ENCODE data around the gene DDI2. TPM values are rescaled to one million over a fixed set of nuclear protein-coding genes. Genes with fewer than 3 reads are reported as not detected.

DDI2 gene
- polyA plus RNA-seq, 1 donor from 2014 or later = 3.8 TPM

- Histone ChIP-seq H3K9me2 (ENCODE audit: insufficient read depth, low read length) (no peaks in the 10 kb centered on the region), H3K4me2 (ENCODE audit: low read length) (no peak within 1 kb of the TSS), H3K9ac (ENCODE audit: low read length) (no peak within 1 kb of the TSS), H4K20me1 (ENCODE audit: insufficient read depth) (no peaks in the 10 kb centered on the region), H3K27me3 (ENCODE audit: insufficient read depth, low read depth, low read length) (peaks cover 13% of the 10 kb centered on the region), H3K36me3 (ENCODE audit: insufficient read depth, low read length) (no peaks in the 10 kb centered on the region), H3K4me3 (ENCODE audit: low read length) (no peak within 1 kb of the TSS), H3K79me2 (replicated peaks; ENCODE audit: insufficient read depth, low read length) (no peaks in the 10 kb centered on the region), H2AFZ (ENCODE audit: low read depth, low read length) (no peak within 1 kb of the TSS), H3F3A (ENCODE audit: insufficient read depth, low read length, poor library complexity, severe bottlenecking) (no peaks in the 10 kb centered on the region), H3K27ac (ENCODE audit: low read length) (no peak within 1 kb of the TSS), H3K9me3 (ENCODE audit: low read length) (no peaks in the 10 kb centered on the region)
- TF ChIP-seq EP300 (conservative IDR thresholded peaks at IDR 0.05; ENCODE audit: poor library complexity, severe bottlenecking) = no peak
- no peak for TF ChIP-seq POLR2AphosphoS5 (IDR thresholded peaks at IDR 0.05)
- no peak for TF ChIP-seq EZH2 (IDR thresholded peaks at IDR 0.05; ENCODE audit: borderline replicate concordance, insufficient read depth, low read length, poor library complexity, severe bottlenecking)
- TF ChIP-seq RAD21 (conservative IDR thresholded peaks at IDR 0.05) = no peak
- no peak for TF ChIP-seq MXI1 (conservative IDR thresholded peaks at IDR 0.05; ENCODE audit: poor library complexity, severe bottlenecking)
- no peak for TF ChIP-seq CTCF (IDR thresholded peaks at IDR 0.05; ENCODE audit: poor library complexity, severe bottlenecking)
- no peak for TF ChIP-seq SMC3 (conservative IDR thresholded peaks at IDR 0.05; ENCODE audit: poor library complexity)
- no peak for TF ChIP-seq TAF1 (IDR thresholded peaks at IDR 0.05; ENCODE audit: low read depth)
- no peak for TF ChIP-seq REST (IDR thresholded peaks at IDR 0.05; ENCODE audit: borderline replicate concordance)
These were observed 32.5 kb upstream of the DDI2 start, which contains the start of gene AGMAT for GRCh38 chr1:15584489-15585363. AGMAT (minus strand) TSS chr1:15585051; CDS start chr1:15584967, 84 bp downstream.

GRCh38 chr1:15592285-15592684 lies 25.0 kb upstream of the DDI2 start:
- Histone ChIP-seq H3K27ac (ENCODE audit: low read length) (peak overlapping the region; percentile 9), H3F3A (ENCODE audit: insufficient read depth, low read length, poor library complexity, severe bottlenecking) (no peaks in the 10 kb centered on the region), H2AFZ (ENCODE audit: low read depth, low read length) (no peak overlapping the region), H3K9me3 (ENCODE audit: low read length) (no peaks in the 10 kb centered on the region), H3K9ac (ENCODE audit: low read length) (no peak overlapping the region), H3K9me2 (ENCODE audit: insufficient read depth, low read length) (no peaks in the 10 kb centered on the region), H3K4me2 (ENCODE audit: low read length) (no peak overlapping the region), H3K27me3 (ENCODE audit: insufficient read depth, low read depth, low read length) (no peaks in the 10 kb centered on the region), H4K20me1 (ENCODE audit: insufficient read depth) (no peaks in the 10 kb centered on the region), H3K36me3 (ENCODE audit: insufficient read depth, low read length) (no peaks in the 10 kb centered on the region), H3K79me2 (replicated peaks; ENCODE audit: insufficient read depth, low read length) (no peaks in the 10 kb centered on the region), H3K4me3 (ENCODE audit: low read length) (no peak overlapping the region)
- TF ChIP-seq POLR2AphosphoS5 (IDR thresholded peaks at IDR 0.05) (peak; percentile 44), EP300 (conservative IDR thresholded peaks at IDR 0.05; ENCODE audit: poor library complexity, severe bottlenecking) (peak; percentile 64), EZH2 (IDR thresholded peaks at IDR 0.05; ENCODE audit: borderline replicate concordance, insufficient read depth, low read length, poor library complexity, severe bottlenecking) (no peak), REST (IDR thresholded peaks at IDR 0.05; ENCODE audit: borderline replicate concordance) (no peak), RAD21 (conservative IDR thresholded peaks at IDR 0.05) (no peak)

All from neural cell (in vitro differentiated cells).